GM12891 (cell line): ENCODE measurements around the gene LRPAP1.
"Not testable (repeated sequence)": the region's sequence is repeated elsewhere in the genome, so short reads cannot be mapped to it uniquely, and the experiment has no call there.

ENCODE experiments used
- PAX5 ChIP-seq: IDR thresholded peaks from 2 replicates; pipeline ENCODE4 v1.6.1; 2011; ENCODE audit warnings: low read length, moderate library complexity, mild to moderate bottlenecking; ENCODE audit not compliant: insufficient read depth, severe bottlenecking
- POLR2A ChIP-seq: IDR thresholded peaks from 2 replicates; pipeline ENCODE4 v1.6.1; 2011; ENCODE audit warnings: low read depth, low read length, control low read depth
- POLR2AphosphoS5 ChIP-seq: IDR thresholded peaks from 2 replicates; pipeline ENCODE4 v1.6.1; 2011; ENCODE audit warnings: low read depth, low read length, control low read depth
- POU2F2 ChIP-seq: IDR thresholded peaks from 2 replicates; pipeline ENCODE4 v1.6.1; 2011; ENCODE audit warnings: low read depth, mild to moderate bottlenecking, control low read depth, low read length, moderate library complexity
- SPI1 ChIP-seq: IDR thresholded peaks from 2 replicates; pipeline ENCODE4 v1.6.1; 2011; ENCODE audit warnings: low read depth, low read length, control low read depth
- TAF1 ChIP-seq: IDR thresholded peaks from 2 replicates; pipeline ENCODE4 v1.6.1; 2011; ENCODE audit warnings: low read depth, low read length, control low read depth

DNA sequence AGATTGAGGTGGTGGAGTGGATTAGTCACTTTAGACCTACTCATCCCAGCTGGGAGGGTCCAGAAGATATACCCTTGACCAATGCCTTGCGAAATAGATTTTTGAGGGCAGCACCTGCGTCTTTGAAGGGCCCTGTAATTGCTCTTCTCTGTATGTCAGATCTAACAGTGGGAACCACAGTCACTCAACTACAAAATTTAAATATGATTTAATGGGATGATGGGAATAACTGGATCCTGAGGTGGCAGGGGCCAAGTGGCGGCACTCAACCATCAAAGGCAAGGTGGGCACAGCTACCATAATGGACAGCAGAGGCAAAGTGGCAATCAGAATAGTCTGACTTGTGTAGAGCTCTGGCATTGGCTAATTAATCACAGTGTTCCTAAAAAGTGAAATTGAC is 76.6 kb downstream of the LRPAP1 start:
- not testable (repeated sequence) for TF ChIP-seq POLR2A, POLR2AphosphoS5, SPI1, TAF1, PAX5, POU2F2
